Measurements from ENCODE around the gene ITGB4.

- TF ChIP-seq CTCF (conservative IDR thresholded peaks at IDR 0.05; ENCODE audit: low read depth in 2 of 2), result no peak
- TF ChIP-seq REST (IDR thresholded peaks at IDR 0.05; ENCODE audit: unreplicated experiment), result no peak
- TF ChIP-seq POLR2AphosphoS5 (IDR thresholded peaks at IDR 0.05; ENCODE audit: low read depth), result no peak
- TF ChIP-seq EZH2 (IDR thresholded peaks at IDR 0.05; ENCODE audit: low read depth, unreplicated experiment), result no peak
- TF ChIP-seq ETS1 (IDR thresholded peaks at IDR 0.05), result no peak
- TF ChIP-seq JUNB (IDR thresholded peaks at IDR 0.05; ENCODE audit: unreplicated experiment), result no peak
- no peak for TF ChIP-seq ZNF114 (CRISPR knock-in tag; IDR thresholded peaks at IDR 0.05)
- no peak for TF ChIP-seq ZNF462 (CRISPR knock-in tag; IDR thresholded peaks at IDR 0.05)
- no peak for TF ChIP-seq EZH2phosphoT487 (IDR thresholded peaks at IDR 0.05; ENCODE audit: unreplicated experiment)
- TF ChIP-seq CREB1 (CRISPR knock-in tag; IDR thresholded peaks at IDR 0.05; ENCODE audit: low read depth), result no peak
- TF ChIP-seq NANOG (IDR thresholded peaks at IDR 0.05; ENCODE audit: borderline replicate concordance), result no peak
Observed at GRCh38 chr17:75739801-75740200, 18.5 kb downstream of the ITGB4 start.

All from GM23338 (cell line).